ENCODE measurements around the gene ABI3BP.
"Not testable (repeated sequence)": the region's sequence is repeated elsewhere in the genome, so short reads cannot be mapped to it uniquely, and the experiment has no call there.

The ABI3BP gene

GRCh38 chr3:100993309-100993708, at the start of gene ABI3BP:
TSS of gene ABI3BP (minus strand) at chr3:100993421. CDS start at chr3:100993384, 37 bp downstream.
- DNase-seq (ENCODE audit: low read depth), result peak; percentile 59

- DNase-seq (ENCODE audit: low read depth), result no peak
Observed at GRCh38 chr3:101039285-101039684, 46.1 kb upstream of the ABI3BP start.

- DNase-seq (ENCODE audit: low read depth), result no peak
Observed at GRCh38 chr3:101038880-101039279, 45.7 kb upstream of the ABI3BP start.

GRCh38 chr3:101038393-101038792, 45.2 kb upstream of the ABI3BP start:
- DNase-seq (ENCODE audit: low read depth), result no peak

GRCh38 chr3:101037613-101038012, 44.4 kb upstream of the ABI3BP start:
- DNase-seq (ENCODE audit: low read depth), result no peak

GRCh38 chr3:101036676-101037075, 43.5 kb upstream of the ABI3BP start:
- DNase-seq (ENCODE audit: low read depth), result no peak

- peak; percentile 97 for DNase-seq (ENCODE audit: low read depth)
Observed at GRCh38 chr3:101036213-101036618, 43.0 kb upstream of the ABI3BP start.

GRCh38 chr3:101027286-101027685, 34.1 kb upstream of the ABI3BP start:
- DNase-seq (ENCODE audit: low read depth), result no peak

- no peak for DNase-seq (ENCODE audit: low read depth)
Observed at GRCh38 chr3:101026881-101027280, 33.7 kb upstream of the ABI3BP start.

- DNase-seq (ENCODE audit: low read depth), result no peak
Observed at GRCh38 chr3:101026244-101026643, 33.0 kb upstream of the ABI3BP start.

GRCh38 chr3:101020351-101021015, 27.3 kb upstream of the ABI3BP start:
- no peak for DNase-seq (ENCODE audit: low read depth)

GRCh38 chr3:101017017-101017416, 23.8 kb upstream of the ABI3BP start:
- no peak for DNase-seq (ENCODE audit: low read depth)

GRCh38 chr3:101012312-101012711, 19.1 kb upstream of the ABI3BP start:
- DNase-seq (ENCODE audit: low read depth), result not testable (repeated sequence)

- DNase-seq (ENCODE audit: low read depth), result no peak
Observed at GRCh38 chr3:101011136-101011535, 17.9 kb upstream of the ABI3BP start.

GRCh38 chr3:101010296-101010695, 17.1 kb upstream of the ABI3BP start:
- DNase-seq (ENCODE audit: low read depth), result no peak

- DNase-seq (ENCODE audit: low read depth), result no peak
Observed at GRCh38 chr3:101009386-101009785, 16.2 kb upstream of the ABI3BP start.

- no peak for DNase-seq (ENCODE audit: low read depth)
Observed at GRCh38 chr3:100999160-100999559, 5.9 kb upstream of the ABI3BP start.

GRCh38 chr3:100994809-100995208, 1.6 kb upstream of the ABI3BP start:
- no peak for DNase-seq (ENCODE audit: low read depth)

- DNase-seq (ENCODE audit: low read depth), result no peak
Observed at GRCh38 chr3:100994187-100994586, 966 bp upstream of the ABI3BP start.

- no peak for DNase-seq (ENCODE audit: low read depth)
Observed at GRCh38 chr3:100992231-100993012, 799 bp downstream of the ABI3BP start.

GRCh38 chr3:100988080-100988479, 5.1 kb downstream of the ABI3BP start:
- no peak for DNase-seq (ENCODE audit: low read depth)

GRCh38 chr3:100984308-100984707, 8.9 kb downstream of the ABI3BP start:
- DNase-seq (ENCODE audit: low read depth), result no peak

GRCh38 chr3:100982710-100983109, 10.5 kb downstream of the ABI3BP start:
- no peak for DNase-seq (ENCODE audit: low read depth)
